Measurements from ENCODE around the gene TMEM258. TPM values are rescaled to one million over a fixed set of nuclear protein-coding genes. Genes with fewer than 3 reads are reported as not detected.

TMEM258 gene
- total and polyA plus RNA-seq, 2 of the 4 experiments (the other 2 are of a cell fraction) = 107 to 280 TPM

GRCh38 chr11:61762223-61762615 lies 30.2 kb downstream of the TMEM258 start:
- Histone ChIP-seq H4K8ac (ENCODE audit: low read depth in 2 of 2, low read length in 2 of 2) (no peak overlapping the region), H3K14ac (replicated peaks; ENCODE audit: low read depth, low read length) (no peak overlapping the region), H2BK20ac (ENCODE audit: low read depth, low read length) (no peak overlapping the region), H2BK15ac (ENCODE audit: low read depth, low read length) (no peak overlapping the region), H3K9me3 (ENCODE audit: control insufficient read depth, insufficient read depth, low read length) (no peaks in the 10 kb centered on the region), H3K36me3 (ENCODE audit: control insufficient read depth, insufficient read depth, low read length) (no peaks in the 10 kb centered on the region), H3K56ac (ENCODE audit: extremely low read depth, insufficient read depth, low read length) (no peak overlapping the region), H4K91ac (ENCODE audit: insufficient read depth, low read depth, low read length) (no peak overlapping the region), H4K5ac (ENCODE audit: low read depth, low read length) (no peak overlapping the region), H2BK120ac (ENCODE audit: low read depth, low read length) (no peak overlapping the region), H3K4ac (ENCODE audit: low read depth, low read length) (no peak overlapping the region), H3K4me2 (ENCODE audit: low read depth, low read length) (no peak overlapping the region), H3K23ac (ENCODE audit: low read depth, low read length) (no peak overlapping the region), H4K20me1 (ENCODE audit: insufficient read depth, low read length) (no peaks in the 10 kb centered on the region), H3K18ac (ENCODE audit: low read depth, low read length) (no peak overlapping the region), H2AFZ (replicated peaks; ENCODE audit: low read length, poor library complexity) (no peak overlapping the region), H3K27me3 (ENCODE audit: control insufficient read depth, insufficient read depth, low read length) (no peaks in the 10 kb centered on the region; the same call in 1 of the 2 replicates), H3K4me1 (ENCODE audit: control insufficient read depth, insufficient read depth, low read length) (no peaks in the 10 kb centered on the region; the same call in none of the 2 replicates), H2AK9ac (replicated peaks; ENCODE audit: low read depth, low read length, poor library complexity) (no peak overlapping the region), H3K79me1 (ENCODE audit: low read depth in 1 of 2, low read length in 2 of 2) (no peaks in the 10 kb centered on the region), H3K4me3 (ENCODE audit: insufficient read depth, low read depth, low read length) (no peak overlapping the region), H3K27ac (ENCODE audit: insufficient read depth, low read length) (no peak overlapping the region), H3K9me1 (ENCODE audit: insufficient read depth, low read length) (no peaks in the 10 kb centered on the region), H3K9ac (ENCODE audit: low read depth, low read length) (no peak overlapping the region), H2AK5ac (ENCODE audit: low read depth, low read length) (no peak overlapping the region), H2BK5ac (ENCODE audit: low read depth, low read length, poor library complexity, severe bottlenecking) (no peak overlapping the region)
- BruUV-seq (replicated peaks) = no TSS peak
- intact Hi-C loops (cut with micrococcal nuclease) = no loop called here
- in situ Hi-C loops (cut with MboI; ENCODE audit: low sequenced_read_pairs) = no loop called here
- CTCF ChIA-PET = no interaction called here
- dilution Hi-C loops (cut with HindIII; ENCODE audit: low sequenced_read_pairs, unreplicated experiment) = no loop called here
- no peak for ATAC-seq (ENCODE audit: low read depth)
- TF ChIP-seq MXI1 (IDR thresholded peaks at IDR 0.05; ENCODE audit: borderline replicate concordance, low read depth, low read length) (no peak), CEBPB (IDR thresholded peaks at IDR 0.05; ENCODE audit: low read depth, low read length) (no peak), NFE2L2 (IDR thresholded peaks at IDR 0.05; ENCODE audit: low read depth, low read length) (no peak), MAZ (IDR thresholded peaks at IDR 0.05; ENCODE audit: borderline replicate concordance, low read depth, low read length) (no peak), SMC3 (IDR thresholded peaks at IDR 0.05; ENCODE audit: low read depth, low read length) (no peak), POLR2A (IDR thresholded peaks at IDR 0.05; ENCODE audit: low read depth, low read length) (no peak), FOS (IDR thresholded peaks at IDR 0.05; ENCODE audit: low read depth, low read length) (no peak), CHD1 (IDR thresholded peaks at IDR 0.05; ENCODE audit: low read depth, low read length) (no peak), RFX5 (IDR thresholded peaks at IDR 0.05; ENCODE audit: low read depth, low read length) (no peak)
- no peak for DNase-seq
- 88% methylated on average over 3 of the region's 10 CpGs; no CpG with 5 or more reads in 1 of the 2 experiments for WGBS, 2 experiments (ENCODE audit: extremely low coverage in 2 of 2, insufficient read length in 1 of 2)
- POLR2A ChIA-PET (ENCODE audit: unreplicated experiment) = no interaction called here

Data from IMR-90 (cell line).